A673 (cell line): Measurements from ENCODE around the gene SVIL.
"Not testable (repeated sequence)": the region's sequence is repeated elsewhere in the genome, so short reads cannot be mapped to it uniquely, and the experiment has no call there.

Source experiments
- CTCF ChIP-seq: fragments of 300-800, 200-600 bp; sonication (generic); conservative IDR thresholded peaks from 2 replicates; pipeline ENCODE4 v1.5.1; 2017; ENCODE audit warnings: low read depth, mild to moderate bottlenecking, antibody characterized with exemption, low read length, moderate library complexity, mixed read lengths
- EZH2 ChIP-seq: fragments of 200-600 bp; sonication (generic); IDR thresholded peaks from 2 replicates; pipeline ENCODE4 v1.6.1; 2017; ENCODE audit warnings: borderline replicate concordance, low read depth, mild to moderate bottlenecking, mixed read lengths, antibody characterized with exemption, low read length; ENCODE audit not compliant: poor library complexity, severe bottlenecking

GRCh38 chr10:29439005-29439404 is 195.8 kb downstream of the SVIL start:
- not testable (repeated sequence) for TF ChIP-seq CTCF, EZH2
